ENCODE measurements around the gene THAP4.

Gene THAP4

DNA sequence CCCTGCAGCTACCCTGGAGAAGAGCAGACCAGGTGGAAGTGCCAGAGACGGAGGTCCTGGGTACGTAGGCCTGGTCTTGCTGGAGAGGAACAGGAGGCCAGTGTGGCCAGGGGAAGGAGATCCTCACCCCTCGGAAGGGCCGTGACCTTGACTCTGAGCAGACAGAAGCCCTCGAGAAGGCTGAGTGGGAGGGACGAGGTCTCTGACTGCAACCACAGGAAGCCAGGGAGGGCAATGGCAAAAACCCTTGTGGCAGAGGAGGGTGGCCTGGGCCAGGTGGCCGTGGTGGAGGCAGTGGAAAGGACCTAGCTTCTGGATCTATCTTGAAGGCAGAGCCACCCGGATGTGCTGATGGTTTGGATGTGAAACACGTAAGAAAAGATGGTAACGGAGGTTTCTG, 28.1 kb downstream of the THAP4 start:
- Histone ChIP-seq H3K27me3 (ENCODE audit: insufficient read depth, low read depth, severe bottlenecking) (no peaks in the 10 kb centered on the region), H3K9me3 (ENCODE audit: severe bottlenecking) (no peaks in the 10 kb centered on the region), H3K36me3 (peaks cover 26% of the 10 kb centered on the region), H3K4me3 (ENCODE audit: low read depth, low read length) (no peak overlapping the region), H3K27ac (no peak overlapping the region)
- TF ChIP-seq, protein P1, sequence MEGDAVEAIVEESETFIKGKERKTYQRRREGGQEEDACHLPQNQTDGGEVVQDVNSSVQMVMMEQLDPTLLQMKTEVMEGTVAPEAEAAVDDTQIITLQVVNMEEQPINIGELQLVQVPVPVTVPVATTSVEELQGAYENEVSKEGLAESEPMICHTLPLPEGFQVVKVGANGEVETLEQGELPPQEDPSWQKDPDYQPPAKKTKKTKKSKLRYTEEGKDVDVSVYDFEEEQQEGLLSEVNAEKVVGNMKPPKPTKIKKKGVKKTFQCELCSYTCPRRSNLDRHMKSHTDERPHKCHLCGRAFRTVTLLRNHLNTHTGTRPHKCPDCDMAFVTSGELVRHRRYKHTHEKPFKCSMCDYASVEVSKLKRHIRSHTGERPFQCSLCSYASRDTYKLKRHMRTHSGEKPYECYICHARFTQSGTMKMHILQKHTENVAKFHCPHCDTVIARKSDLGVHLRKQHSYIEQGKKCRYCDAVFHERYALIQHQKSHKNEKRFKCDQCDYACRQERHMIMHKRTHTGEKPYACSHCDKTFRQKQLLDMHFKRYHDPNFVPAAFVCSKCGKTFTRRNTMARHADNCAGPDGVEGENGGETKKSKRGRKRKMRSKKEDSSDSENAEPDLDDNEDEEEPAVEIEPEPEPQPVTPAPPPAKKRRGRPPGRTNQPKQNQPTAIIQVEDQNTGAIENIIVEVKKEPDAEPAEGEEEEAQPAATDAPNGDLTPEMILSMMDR (IDR thresholded peaks at IDR 0.05; ENCODE audit: low read depth, low read length): no peak
- DNase-seq: no peak

- peaks cover 34% of the 10 kb centered on the region for H3K36me3 ChIP-seq
- TF ChIP-seq, protein P1 (IDR thresholded peaks at IDR 0.05; ENCODE audit: low read depth, low read length): no peak
- no peak overlapping the region for H3K4me3 ChIP-seq (ENCODE audit: low read depth, low read length)
Measured at GRCh38 chr2:241607162-241607885, 29.6 kb downstream of the THAP4 start.

DNA sequence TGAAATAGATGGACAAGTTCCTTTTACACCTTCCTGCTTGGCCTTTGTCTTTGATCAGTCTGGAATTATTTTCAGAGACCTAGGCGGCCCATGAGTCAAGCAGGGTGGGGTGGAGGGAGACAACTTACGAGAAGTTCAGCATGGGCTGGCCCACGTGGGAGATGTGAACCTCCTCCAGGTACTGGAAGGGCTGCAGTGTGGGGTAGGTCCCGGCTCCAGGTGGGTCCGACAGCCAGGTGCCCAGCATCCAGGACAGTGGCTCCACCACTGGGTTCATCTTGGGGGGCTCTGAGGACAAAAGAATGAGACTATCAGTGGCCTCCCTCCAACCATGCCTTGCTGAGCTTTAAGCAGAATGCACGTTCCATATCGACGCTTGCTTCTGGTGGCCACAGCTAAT, 30.8 kb downstream of the THAP4 start:
- TF ChIP-seq, protein P1 (IDR thresholded peaks at IDR 0.05; ENCODE audit: low read depth, low read length): no peak
- H3K36me3 ChIP-seq: peaks cover 40% of the 10 kb centered on the region
- H3K27me3 ChIP-seq (ENCODE audit: insufficient read depth, low read depth, severe bottlenecking): no peaks in the 10 kb centered on the region
- no peak overlapping the region for H3K27ac ChIP-seq
- no peaks in the 10 kb centered on the region for H3K9me3 ChIP-seq (ENCODE audit: severe bottlenecking)
- DNase-seq: no peak
- no peak overlapping the region for H3K4me3 ChIP-seq (ENCODE audit: low read depth, low read length)

More at GRCh38 chr2:241607162-241607885, 29.6 kb downstream of the THAP4 start:
- Histone ChIP-seq H3K9me3 (ENCODE audit: severe bottlenecking) (no peaks in the 10 kb centered on the region), H3K27ac (no peak overlapping the region), H3K27me3 (ENCODE audit: insufficient read depth, low read depth, severe bottlenecking) (no peaks in the 10 kb centered on the region)
- no peak for DNase-seq

DNA sequence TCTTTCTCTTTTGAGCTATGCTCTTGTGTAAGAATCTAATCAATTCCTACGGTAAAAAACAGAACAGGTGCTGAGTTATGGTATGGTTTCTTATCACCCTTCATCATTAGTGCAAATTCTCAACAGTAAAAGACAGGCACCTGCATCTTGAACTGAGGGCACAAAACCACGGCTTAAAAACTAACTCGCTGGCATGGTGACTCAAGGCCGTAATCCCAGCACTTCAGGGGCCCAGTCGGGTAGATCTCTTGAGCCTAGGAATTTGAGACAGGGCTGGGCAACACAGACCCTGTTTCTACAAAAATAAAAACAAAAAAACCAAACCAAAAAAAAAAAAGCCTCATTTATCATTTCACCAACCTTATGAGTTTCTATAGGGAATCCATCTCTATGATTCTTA, 33.3 kb downstream of the THAP4 start:
- Histone ChIP-seq H3K27me3 (ENCODE audit: insufficient read depth, low read depth, severe bottlenecking) (no peaks in the 10 kb centered on the region), H3K27ac (no peak overlapping the region), H3K4me3 (ENCODE audit: low read depth, low read length) (no peak overlapping the region), H3K36me3 (peaks cover 50% of the 10 kb centered on the region), H3K9me3 (ENCODE audit: severe bottlenecking) (no peaks in the 10 kb centered on the region)
- DNase-seq: no peak
- TF ChIP-seq, protein P1 (IDR thresholded peaks at IDR 0.05; ENCODE audit: low read depth, low read length): no peak

DNA sequence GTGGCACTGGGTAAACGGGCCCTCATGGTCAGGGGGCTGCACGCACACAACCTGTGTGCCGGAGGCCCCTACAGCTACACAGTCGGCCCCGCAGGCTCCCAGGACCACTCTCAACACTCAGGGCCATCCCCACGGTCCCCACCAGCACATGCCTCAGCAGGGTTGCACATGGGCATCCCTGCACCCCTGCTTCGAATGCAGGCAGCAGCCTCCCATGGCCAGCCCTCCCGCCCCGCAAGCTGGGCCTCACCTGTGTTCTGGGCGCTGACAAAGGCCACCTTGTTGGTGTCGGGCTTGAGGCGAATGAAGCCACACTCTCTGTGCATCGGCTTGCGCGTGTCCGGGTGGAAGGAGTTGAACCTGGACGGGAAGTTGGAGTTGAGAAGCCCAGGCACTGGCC, 34.2 kb downstream of the THAP4 start:
- Histone ChIP-seq H3K36me3 (peaks cover 55% of the 10 kb centered on the region), H3K4me3 (ENCODE audit: low read depth, low read length) (no peak overlapping the region)

More for the DNA sequence above, 34.2 kb downstream of the THAP4 start:
- no peaks in the 10 kb centered on the region for H3K9me3 ChIP-seq (ENCODE audit: severe bottlenecking)
- DNase-seq: no peak
- TF ChIP-seq, protein P1 (IDR thresholded peaks at IDR 0.05; ENCODE audit: low read depth, low read length): no peak
- no peaks in the 10 kb centered on the region for H3K27me3 ChIP-seq (ENCODE audit: insufficient read depth, low read depth, severe bottlenecking)
- no peak overlapping the region for H3K27ac ChIP-seq

All from WERI-Rb-1 (cell line).